Hepatocyte (in vitro differentiated cells): ENCODE results near the gene SPATC1L. TPM values are rescaled to one million over a fixed set of nuclear protein-coding genes. Genes with fewer than 3 reads are reported as not detected.

Experiments used
- DNase-seq: peaks from one replicate; pipeline ENCODE4 v3.0.0-alpha.2; 2016; ENCODE audit warnings: low spot score
- H2AFZ ChIP-seq: fragments of 200-600 bp; sonication (generic); 2 replicates; pipeline ENCODE4 v1.6.0; 2016; ENCODE audit warnings: antibody characterized with exemption, mild to moderate bottlenecking
- H3K27ac ChIP-seq: fragments of 200-600 bp; sonication (generic); 2 replicates; pipeline ENCODE4 v1.5.1; 2016; ENCODE audit warnings: mild to moderate bottlenecking
- H3K27me3 ChIP-seq: fragments of 200-600 bp; sonication (generic); 2 replicates; pipeline ENCODE4 v1.6.1; 2016
- H3K36me3 ChIP-seq: fragments of 200-600 bp; sonication (generic); replicated peaks from 2 replicates; pipeline ENCODE4 v1.5.1; 2016; ENCODE audit warnings: low read depth; ENCODE audit not compliant: insufficient read depth
- H3K4me1 ChIP-seq: fragments of 200-600 bp; sonication (generic); 2 replicates; pipeline ENCODE4 v1.5.1; 2016; ENCODE audit warnings: mild to moderate bottlenecking, moderate library complexity; ENCODE audit not compliant: insufficient read depth
- H3K4me2 ChIP-seq: fragments of 200-600 bp; sonication (generic); 2 replicates; pipeline ENCODE4 v1.6.0; 2016
- H3K4me3 ChIP-seq: fragments of 200-600 bp; sonication (generic); 2 replicates; pipeline ENCODE4 v1.5.1; 2016; ENCODE audit warnings: mild to moderate bottlenecking
- H3K79me2 ChIP-seq: fragments of 200-600 bp; sonication (generic); 2 replicates; pipeline ENCODE4 v1.6.0; 2017; ENCODE audit warnings: mild to moderate bottlenecking
- H3K9me2 ChIP-seq: fragments of 200-600 bp; sonication (generic); replicated peaks from 2 replicates; pipeline ENCODE4 v1.6.0; 2017; ENCODE audit warnings: mild to moderate bottlenecking; ENCODE audit not compliant: insufficient read depth
- H3K9me3 ChIP-seq: fragments of 200-600 bp; sonication (generic); 2 replicates; pipeline ENCODE4 v1.5.1; 2016; ENCODE audit warnings: low read depth, mild to moderate bottlenecking
- H4K20me1 ChIP-seq: fragments of 200-600 bp; sonication (generic); 2 replicates; pipeline ENCODE4 v1.6.0; 2016; ENCODE audit warnings: mild to moderate bottlenecking; ENCODE audit not compliant: insufficient read depth, poor library complexity, severe bottlenecking
- CTCF ChIP-seq: fragments of 200-600 bp; sonication (generic); IDR thresholded peaks from 2 replicates; pipeline ENCODE4 v1.5.1; 2016; ENCODE audit warnings: antibody characterized with exemption, mild to moderate bottlenecking; ENCODE audit not compliant: poor library complexity
- EZH2 ChIP-seq: fragments of 200-600 bp; sonication (generic); IDR thresholded peaks from 2 replicates; pipeline ENCODE4 v1.6.1; 2016; ENCODE audit warnings: antibody characterized with exemption, mild to moderate bottlenecking, borderline replicate concordance
- EZH2phosphoT487 ChIP-seq: fragments of 200-600 bp; sonication (generic); IDR thresholded peaks from one replicate; pipeline ENCODE4 v1.6.1; 2018; ENCODE audit warnings: antibody characterized with exemption, mild to moderate bottlenecking, low read depth, moderate library complexity; ENCODE audit not compliant: unreplicated experiment, severe bottlenecking
- WGBS: methylation state at CpG from one replicate; pipeline ENCODE4 v1.1.6; 2016; ENCODE audit warnings: low lambda C conversion rate; ENCODE audit errors: missing lambda C conversion rate; 5-methylcytosine and 5-hydroxymethylcytosine counted together
- polyA plus RNA-seq: library from polyadenylated mRNA; unstranded; fragments of >200 nt; fragmentation: Nextera tagmentation; extraction: Ambion mirVana; gene quantifications from 2 replicates; pipeline ENCODE4 v1.2.1, GENCODE V29; 2016
- total RNA-seq: library from RNA; depleted of rRNA; stranded (reverse); fragments of >200 nt; gene quantifications from 2 replicates; pipeline ENCODE4 v1.2.3, GENCODE V29; 2014

Gene SPATC1L
- total and polyA plus RNA-seq, 2 experiments from 2014 or later = 10.1 to 24.2 TPM

DNA sequence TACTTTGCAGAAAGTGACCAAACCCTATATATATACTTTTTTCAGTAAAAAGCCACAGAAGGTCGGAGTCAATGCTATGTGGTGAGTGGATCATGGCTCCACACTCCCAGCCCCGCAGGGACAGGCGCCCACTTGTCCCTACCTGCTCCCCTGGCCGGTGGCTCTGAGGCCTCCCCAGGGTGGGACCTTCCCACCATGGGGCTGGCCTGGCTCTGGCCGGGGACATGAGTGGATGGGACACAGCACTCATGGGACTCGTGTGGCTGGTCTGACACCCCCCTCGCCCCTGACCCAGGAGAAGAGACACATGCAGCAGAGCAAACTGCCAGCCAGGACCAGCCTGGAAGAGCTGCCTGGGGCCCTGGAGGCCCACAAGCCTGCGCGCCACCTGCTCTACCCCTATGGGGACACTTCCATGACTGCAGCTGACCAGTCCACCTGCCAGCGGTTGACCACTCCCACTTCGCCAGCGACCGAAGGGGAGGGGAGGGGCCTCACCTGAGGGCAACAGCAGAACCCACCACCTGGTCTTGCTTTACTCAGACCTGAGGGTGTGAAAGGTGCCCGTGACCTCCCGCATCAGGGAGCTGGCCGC, 2.2 kb downstream of the SPATC1L start:
- Histone ChIP-seq H3K79me2 (peaks cover 5% of the 10 kb centered on the region), H3K9me3 (peaks cover 5% of the 10 kb centered on the region), H3K27me3 (no peaks in the 10 kb centered on the region), H3K4me3 (no peak overlapping the region), H3K36me3 (no peaks in the 10 kb centered on the region), H2AFZ (no peak overlapping the region), H3K9me2 (no peaks in the 10 kb centered on the region), H3K4me2 (no peak overlapping the region), H3K27ac (no peak overlapping the region), H4K20me1 (no peaks in the 10 kb centered on the region), H3K4me1 (no peaks in the 10 kb centered on the region)
- no peak for TF ChIP-seq CTCF
- TF ChIP-seq EZH2phosphoT487 = no peak
- TF ChIP-seq EZH2 = no peak
- no peak for DNase-seq
- whole genome bisulfite sequencing = 94% methylated on average over 16 of the region's 16 CpGs

DNA sequence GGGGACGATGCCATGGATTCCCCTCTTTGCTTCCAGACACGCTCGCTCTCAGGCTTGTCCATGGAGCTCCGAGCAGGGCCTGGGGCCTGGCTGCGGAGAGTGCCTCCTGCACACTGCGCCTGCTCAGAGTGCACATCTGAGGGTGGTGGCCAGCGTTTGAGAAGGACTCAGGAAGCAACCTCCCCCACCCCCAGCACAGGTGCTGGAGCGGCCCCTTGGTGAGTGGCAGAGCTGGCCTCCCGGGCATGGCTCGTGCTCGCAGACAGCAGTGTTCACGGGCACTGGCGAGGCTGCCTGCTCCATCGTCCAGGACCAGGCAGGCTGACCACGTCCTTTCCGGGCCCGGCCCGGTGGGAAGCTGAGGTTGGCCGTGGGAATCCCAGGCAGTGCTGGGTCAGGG, 2.8 kb downstream of the SPATC1L start:
- TF ChIP-seq EZH2 = no peak
- TF ChIP-seq EZH2phosphoT487 = no peak
- Histone ChIP-seq H4K20me1 (no peaks in the 10 kb centered on the region), H3K9me3 (peaks cover 5% of the 10 kb centered on the region), H3K4me2 (no peak overlapping the region), H3K27ac (no peak overlapping the region), H3K79me2 (peaks cover 7% of the 10 kb centered on the region), H3K27me3 (no peaks in the 10 kb centered on the region), H3K4me3 (no peak overlapping the region), H3K4me1 (no peaks in the 10 kb centered on the region), H3K9me2 (no peaks in the 10 kb centered on the region), H3K36me3 (no peaks in the 10 kb centered on the region), H2AFZ (no peak overlapping the region)
- 95% methylated on average over 19 of the region's 19 CpGs for WGBS
- no peak for DNase-seq

GRCh38 chr21:46180778-46181391, 3.4 kb downstream of the SPATC1L start:
- H3K9me3 ChIP-seq = peaks cover 5% of the 10 kb centered on the region
- 95% methylated on average over 26 of the region's 26 CpGs for WGBS
- H3K9me2 ChIP-seq = no peaks in the 10 kb centered on the region
- H3K4me2 ChIP-seq = no peak overlapping the region
- no peaks in the 10 kb centered on the region for H4K20me1 ChIP-seq
- no peak overlapping the region for H2AFZ ChIP-seq
- no peaks in the 10 kb centered on the region for H3K27me3 ChIP-seq
- no peaks in the 10 kb centered on the region for H3K4me1 ChIP-seq
- H3K4me3 ChIP-seq = no peak overlapping the region
- H3K27ac ChIP-seq = no peak overlapping the region
- H3K79me2 ChIP-seq = peaks cover 12% of the 10 kb centered on the region
- DNase-seq = no peak
- TF ChIP-seq EZH2 (no peak), CTCF (no peak), EZH2phosphoT487 (no peak)
- no peaks in the 10 kb centered on the region for H3K36me3 ChIP-seq

DNA sequence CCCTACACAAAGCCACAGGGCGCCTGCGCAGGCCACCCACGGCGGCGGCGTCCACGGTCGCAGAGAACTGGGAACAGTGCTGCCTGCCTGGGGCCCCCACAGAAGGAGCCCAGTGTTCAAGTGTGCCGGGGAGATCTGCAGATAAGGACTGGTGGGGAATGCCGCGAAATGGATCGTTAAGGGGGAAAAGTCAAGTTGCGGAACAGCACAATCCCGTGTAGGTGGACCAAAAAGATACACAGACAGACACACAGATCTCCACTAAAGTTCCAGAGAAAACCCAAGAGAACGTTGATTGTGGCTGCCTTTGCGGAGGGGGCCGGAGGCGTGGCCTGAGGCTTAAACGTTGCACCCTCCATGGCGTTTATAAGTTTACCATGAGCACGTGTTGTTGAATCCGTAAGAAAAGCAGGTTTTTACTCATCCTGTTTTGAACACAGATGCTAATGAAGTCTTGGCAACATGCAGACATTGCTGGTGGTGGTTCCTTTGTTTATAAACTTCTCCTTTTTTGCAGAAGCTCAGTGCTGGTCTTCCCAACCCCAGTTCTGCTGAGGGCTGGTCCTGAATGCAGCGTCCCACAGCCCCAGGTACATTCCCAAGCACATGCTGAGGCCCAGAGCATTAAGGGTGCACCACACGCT, 4.1 kb downstream of the SPATC1L start:
- H3K4me3 ChIP-seq = no peak overlapping the region
- H3K9me2 ChIP-seq = no peaks in the 10 kb centered on the region
- no peaks in the 10 kb centered on the region for H4K20me1 ChIP-seq
- H3K9me3 ChIP-seq = peaks cover 5% of the 10 kb centered on the region
- no peaks in the 10 kb centered on the region for H3K4me1 ChIP-seq
- 78% methylated on average over 24 of the region's 24 CpGs for WGBS
- DNase-seq = no peak
- H2AFZ ChIP-seq = no peak overlapping the region
- no peak overlapping the region for H3K27ac ChIP-seq
- TF ChIP-seq EZH2 (no peak), EZH2phosphoT487 (no peak)
- no peak overlapping the region for H3K4me2 ChIP-seq
- no peaks in the 10 kb centered on the region for H3K36me3 ChIP-seq
- no peaks in the 10 kb centered on the region for H3K27me3 ChIP-seq
- H3K79me2 ChIP-seq = peaks cover 12% of the 10 kb centered on the region
